ENCODE measurements around the gene PLEKHM3. TPM values are rescaled to one million over a fixed set of nuclear protein-coding genes. Genes with fewer than 3 reads are reported as not detected.

Gene PLEKHM3
- polyA plus RNA-seq, 1 experiment: 7.0 TPM

DNA sequence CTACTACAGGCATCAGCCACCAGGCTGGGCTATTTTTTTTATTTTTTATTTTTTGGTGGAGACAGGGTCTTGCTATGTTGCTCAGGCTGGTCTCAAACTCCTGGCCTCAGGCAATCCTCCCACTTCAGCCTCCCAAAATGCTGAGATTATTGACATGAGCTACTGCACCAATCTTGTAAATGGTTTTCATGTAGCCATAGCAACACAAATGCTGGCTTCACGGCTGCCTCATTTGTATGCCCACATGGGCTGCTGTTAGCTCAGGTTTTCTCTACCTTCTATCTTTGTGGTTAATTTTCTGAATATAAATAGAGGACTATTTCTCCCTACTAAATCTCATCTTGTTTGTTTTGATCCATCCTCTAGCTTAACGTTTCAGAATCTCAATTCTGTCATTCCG is 58.2 kb downstream of the PLEKHM3 start:
- ChIA-PET CTCF (interaction anchor here (1.0 kb wide), 1 partner anchor 73 kb away, joined by 4 read pairs; no protein-coding TSS in a partner anchor), POLR2A (no interaction called here)
- no peaks in the 10 kb centered on the region for H3K27me3 ChIP-seq (ENCODE audit: control insufficient read depth, insufficient read depth, low read length)
- no peak overlapping the region for H3K27ac ChIP-seq (ENCODE audit: low read depth, low read length)
- H3K4me3 ChIP-seq (ENCODE audit: low read depth, low read length): no peak overlapping the region
- no peaks in the 10 kb centered on the region; the same call in 1 of the 2 replicates for H3K9me3 ChIP-seq (ENCODE audit: control insufficient read depth, insufficient read depth, low read length)
- TF ChIP-seq, protein P1, sequence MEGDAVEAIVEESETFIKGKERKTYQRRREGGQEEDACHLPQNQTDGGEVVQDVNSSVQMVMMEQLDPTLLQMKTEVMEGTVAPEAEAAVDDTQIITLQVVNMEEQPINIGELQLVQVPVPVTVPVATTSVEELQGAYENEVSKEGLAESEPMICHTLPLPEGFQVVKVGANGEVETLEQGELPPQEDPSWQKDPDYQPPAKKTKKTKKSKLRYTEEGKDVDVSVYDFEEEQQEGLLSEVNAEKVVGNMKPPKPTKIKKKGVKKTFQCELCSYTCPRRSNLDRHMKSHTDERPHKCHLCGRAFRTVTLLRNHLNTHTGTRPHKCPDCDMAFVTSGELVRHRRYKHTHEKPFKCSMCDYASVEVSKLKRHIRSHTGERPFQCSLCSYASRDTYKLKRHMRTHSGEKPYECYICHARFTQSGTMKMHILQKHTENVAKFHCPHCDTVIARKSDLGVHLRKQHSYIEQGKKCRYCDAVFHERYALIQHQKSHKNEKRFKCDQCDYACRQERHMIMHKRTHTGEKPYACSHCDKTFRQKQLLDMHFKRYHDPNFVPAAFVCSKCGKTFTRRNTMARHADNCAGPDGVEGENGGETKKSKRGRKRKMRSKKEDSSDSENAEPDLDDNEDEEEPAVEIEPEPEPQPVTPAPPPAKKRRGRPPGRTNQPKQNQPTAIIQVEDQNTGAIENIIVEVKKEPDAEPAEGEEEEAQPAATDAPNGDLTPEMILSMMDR (IDR thresholded peaks at IDR 0.05; ENCODE audit: low read depth, low read length): no peak
- DNase-seq (ENCODE audit: low read depth, low spot score): no peak

DNA sequence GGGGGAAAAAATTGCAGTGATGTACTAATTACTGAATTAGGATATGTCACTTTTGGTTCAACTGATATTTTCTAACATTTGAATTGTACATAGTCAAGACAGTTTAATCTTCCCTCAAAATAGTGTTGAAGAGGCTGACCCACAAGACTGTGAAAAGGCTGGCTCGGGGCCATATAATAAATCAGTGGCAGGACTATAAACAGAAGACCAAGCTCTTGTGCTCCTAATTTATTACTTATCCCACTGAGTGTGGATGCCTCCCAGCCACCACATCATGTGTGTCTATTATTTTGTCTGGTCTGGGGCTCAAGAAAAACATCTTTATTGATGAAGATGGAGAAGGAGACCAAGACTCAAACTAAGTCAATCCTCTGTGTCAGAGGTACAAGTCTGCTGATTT is 64.4 kb downstream of the PLEKHM3 start:
- ChIA-PET CTCF (no interaction called here), POLR2A (no interaction called here)
- DNase-seq (ENCODE audit: low read depth, low spot score): no peak
- no peak overlapping the region for H3K27ac ChIP-seq (ENCODE audit: low read depth, low read length)
- H3K4me3 ChIP-seq (ENCODE audit: low read depth, low read length): no peak overlapping the region
- no peaks in the 10 kb centered on the region; the same call in 1 of the 2 replicates for H3K9me3 ChIP-seq (ENCODE audit: control insufficient read depth, insufficient read depth, low read length)
- TF ChIP-seq, protein P1 (IDR thresholded peaks at IDR 0.05; ENCODE audit: low read depth, low read length): no peak
- H3K27me3 ChIP-seq (ENCODE audit: control insufficient read depth, insufficient read depth, low read length): no peaks in the 10 kb centered on the region

DNA sequence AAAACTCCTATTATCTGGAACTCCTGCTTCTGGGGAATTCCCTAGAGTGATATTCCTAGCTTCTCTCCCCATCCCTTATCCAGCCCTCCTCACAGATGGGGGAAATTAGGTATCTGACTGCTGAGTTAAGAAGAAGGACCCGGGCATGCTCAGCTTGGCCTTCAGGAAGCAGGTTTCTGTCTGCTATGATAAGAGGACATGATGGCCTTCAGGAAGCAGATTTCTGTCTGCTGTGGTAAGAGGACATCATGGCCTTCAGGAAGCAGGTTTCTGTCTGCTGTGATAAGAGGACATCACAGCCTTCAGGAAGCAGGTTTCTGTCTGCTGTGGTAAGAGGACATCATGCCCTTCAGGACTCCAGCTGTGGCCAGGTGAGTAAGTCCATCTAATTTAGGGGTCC is 65.2 kb downstream of the PLEKHM3 start:
- Histone ChIP-seq H3K4me3 (ENCODE audit: low read depth, low read length) (no peak overlapping the region), H3K27me3 (ENCODE audit: control insufficient read depth, insufficient read depth, low read length) (no peaks in the 10 kb centered on the region), H3K27ac (ENCODE audit: low read depth, low read length) (no peak overlapping the region), H3K9me3 (ENCODE audit: control insufficient read depth, insufficient read depth, low read length) (no peaks in the 10 kb centered on the region; the same call in 1 of the 2 replicates)
- no peak for DNase-seq (ENCODE audit: low read depth, low spot score)
- ChIA-PET CTCF (no interaction called here), POLR2A (no interaction called here)
- TF ChIP-seq, protein P1 (IDR thresholded peaks at IDR 0.05; ENCODE audit: low read depth, low read length): no peak

DNA sequence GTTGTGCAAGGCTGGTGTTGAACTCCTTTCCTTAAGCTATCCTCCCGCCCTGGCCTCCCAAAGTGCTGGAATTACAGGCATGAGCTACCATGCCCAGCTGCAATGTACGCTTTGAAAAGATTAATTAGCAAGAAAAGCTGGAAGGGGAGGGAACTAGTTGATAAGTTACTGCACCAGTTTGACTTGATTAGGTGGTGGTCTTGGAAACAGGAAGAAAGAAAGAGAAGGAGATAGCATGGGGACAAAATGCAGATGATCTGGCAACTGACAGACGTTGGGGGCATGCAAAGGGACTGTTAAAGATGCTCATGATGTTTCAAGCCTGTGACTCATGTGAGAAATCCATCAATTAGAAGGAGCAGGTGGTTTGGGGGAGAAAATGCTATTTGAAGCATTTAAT is 68.6 kb downstream of the PLEKHM3 start:
- H3K27ac ChIP-seq (ENCODE audit: low read depth, low read length): no peak overlapping the region
- TF ChIP-seq, protein P1 (IDR thresholded peaks at IDR 0.05; ENCODE audit: low read depth, low read length): no peak
- no peak for DNase-seq (ENCODE audit: low read depth, low spot score)
- H3K4me3 ChIP-seq (ENCODE audit: low read depth, low read length): no peak overlapping the region
- no peaks in the 10 kb centered on the region for H3K27me3 ChIP-seq (ENCODE audit: control insufficient read depth, insufficient read depth, low read length)
- ChIA-PET CTCF (interaction anchor here (4.0 kb wide), 1 partner anchor 16 kb away, joined by 11 read pairs; no protein-coding TSS in a partner anchor), POLR2A (no interaction called here)
- H3K9me3 ChIP-seq (ENCODE audit: control insufficient read depth, insufficient read depth, low read length): no peaks in the 10 kb centered on the region

DNA sequence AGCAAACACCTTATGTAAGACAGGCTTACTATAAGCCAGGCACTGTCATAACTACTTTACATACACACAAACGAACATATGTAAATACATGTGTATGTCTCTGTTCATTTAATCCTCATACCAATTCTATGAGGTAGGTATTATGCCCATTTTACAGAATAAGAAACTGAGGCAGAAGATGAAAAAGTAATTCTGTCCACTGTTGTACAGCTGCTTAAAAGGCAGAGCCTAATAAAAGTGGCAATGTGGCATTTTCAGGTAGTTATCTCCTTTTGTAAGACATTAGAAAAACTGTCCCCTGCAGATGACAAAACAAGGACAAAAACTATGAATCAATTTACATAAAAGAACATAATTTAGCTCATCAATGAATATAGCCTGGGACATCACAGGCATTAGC is 69.9 kb downstream of the PLEKHM3 start:
- no peak for DNase-seq (ENCODE audit: low read depth, low spot score)
- CTCF ChIA-PET: interaction anchor here (4.0 kb wide), 1 partner anchor 17 kb away, joined by 11 read pairs; no protein-coding TSS in a partner anchor
- Histone ChIP-seq H3K27ac (ENCODE audit: low read depth, low read length) (no peak overlapping the region), H3K9me3 (ENCODE audit: control insufficient read depth, insufficient read depth, low read length) (no peaks in the 10 kb centered on the region), H3K4me3 (ENCODE audit: low read depth, low read length) (no peak overlapping the region), H3K27me3 (ENCODE audit: control insufficient read depth, insufficient read depth, low read length) (no peaks in the 10 kb centered on the region)
- TF ChIP-seq, protein P1 (IDR thresholded peaks at IDR 0.05; ENCODE audit: low read depth, low read length): no peak
- POLR2A ChIA-PET: no interaction called here

Data from AG04450 (cell line).